Activated CD8-positive, alpha-beta memory T cell treated with anti-CD3 and anti-CD28 coated beads for 1 hour (primary cell): ENCODE data around the gene PACS1.
"Not testable (repeated sequence)": the region's sequence is repeated elsewhere in the genome, so short reads cannot be mapped to it uniquely, and the experiment has no call there.

Source experiments
- DNase-seq, 2 donors: peaks; one replicate each; pipeline ENCODE4 v3.0.0-alpha.2; 2020; ENCODE audit warnings: low read depth in 1 of 2; ENCODE audit errors: extremely low read depth in 1 of 2

Gene PACS1

GRCh38 chr11:66242095-66242765, 172.2 kb downstream of the PACS1 start:
- DNase-seq, result no peak

DNA sequence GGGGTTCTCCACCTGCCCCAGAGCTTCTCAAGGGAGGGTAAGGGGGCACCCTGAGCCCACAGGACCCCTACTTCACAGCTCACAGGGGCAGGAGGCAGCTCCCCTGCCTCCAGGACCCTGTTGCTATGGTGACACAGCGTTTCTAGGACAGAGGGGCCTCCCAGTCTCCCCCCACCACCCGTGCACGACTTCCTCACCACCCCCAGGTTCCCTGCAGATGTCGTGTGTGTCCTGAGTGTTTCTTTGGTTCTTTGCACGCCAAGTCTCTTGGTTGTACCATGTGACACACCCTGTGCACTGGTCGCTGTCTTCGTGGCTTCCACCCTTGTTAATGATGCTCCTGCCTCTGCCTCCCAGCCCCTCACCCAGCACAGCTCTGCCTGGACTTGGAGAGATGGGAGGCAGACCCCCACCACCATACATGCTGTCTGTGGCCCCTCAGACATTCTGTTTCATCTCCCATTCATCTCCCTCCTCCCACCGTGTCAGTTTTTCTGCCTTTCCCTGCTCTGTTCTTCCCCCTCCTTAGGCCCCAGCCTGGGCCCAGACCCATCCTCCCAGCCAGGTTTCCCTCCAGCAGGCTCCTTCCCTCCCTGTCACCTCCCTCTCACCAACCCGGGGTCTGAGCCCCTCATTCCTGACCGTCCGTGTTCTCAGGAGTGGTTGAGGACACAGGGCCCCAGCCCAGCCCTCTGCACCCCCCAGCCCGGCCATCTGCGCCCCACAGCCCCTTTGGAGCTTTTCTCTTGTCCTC, 173.9 kb downstream of the PACS1 start:
- DNase-seq, result no peak

DNA sequence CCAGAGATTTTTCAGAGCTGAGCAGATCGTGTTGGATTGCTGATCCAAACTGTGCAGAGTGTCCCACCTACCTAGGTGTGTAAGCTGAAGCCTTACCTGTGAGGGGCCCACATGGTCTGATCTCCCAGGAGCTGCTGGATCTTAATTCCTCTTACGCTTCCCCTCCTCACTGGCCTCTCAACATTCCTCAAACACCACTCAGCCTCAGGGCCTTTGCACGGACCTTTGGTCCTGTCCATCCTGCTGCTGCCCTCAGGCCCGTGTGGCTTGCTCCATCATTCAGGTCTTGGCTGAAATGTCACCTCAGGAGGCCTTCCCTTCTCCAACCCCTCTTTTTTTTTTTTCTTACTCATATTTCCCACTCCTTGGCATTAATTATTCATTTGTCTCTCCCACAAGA, 177.2 kb downstream of the PACS1 start:
- DNase-seq, result no peak

DNA sequence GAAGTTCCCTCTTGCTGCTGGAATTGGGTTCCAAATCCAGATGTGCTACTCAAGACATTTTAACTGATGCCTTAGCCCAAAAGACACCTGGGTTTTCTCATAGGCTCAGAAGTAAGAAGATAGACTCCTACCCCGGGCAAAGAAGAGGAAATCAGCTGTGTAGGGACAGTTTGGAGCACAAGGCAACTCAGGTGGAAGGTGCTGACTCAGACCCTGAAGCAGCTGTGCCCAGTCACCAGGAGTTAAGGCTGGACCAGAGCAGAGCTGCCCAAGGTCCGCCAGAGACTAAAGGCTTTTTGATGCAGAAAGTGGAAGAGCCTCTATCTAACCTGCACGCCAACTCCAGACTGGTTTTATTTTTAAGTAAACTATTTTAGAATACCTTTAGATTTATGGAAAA, 177.7 kb downstream of the PACS1 start:
- no peak for DNase-seq

- DNase-seq, result no peak
These were observed 178.8 kb downstream of the PACS1 start for GRCh38 chr11:66248903-66249302.

- DNase-seq, result no peak
These were observed 181.7 kb downstream of the PACS1 start for GRCh38 chr11:66251809-66252208.

DNA sequence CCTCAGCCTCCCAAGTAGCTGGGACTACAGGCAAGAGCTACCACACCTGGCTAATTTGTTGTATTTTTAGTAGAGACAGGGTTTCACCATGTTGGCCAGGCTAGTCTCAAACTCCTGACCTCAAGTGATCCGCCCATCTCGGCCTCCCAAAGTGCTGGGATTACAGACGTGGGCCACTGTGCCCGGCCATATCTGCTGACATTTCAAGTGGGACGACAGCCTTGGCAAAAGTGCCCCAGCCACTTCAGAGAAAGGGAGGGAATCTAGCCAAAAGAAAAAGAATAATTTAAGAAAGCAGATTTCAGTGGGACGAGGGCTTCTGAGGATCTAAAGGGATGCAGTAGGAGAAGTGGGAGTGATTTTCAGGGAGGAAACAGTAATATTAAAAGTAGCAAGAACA, 183.0 kb downstream of the PACS1 start:
- DNase-seq, result not testable (repeated sequence)

- no peak for DNase-seq
These were observed 188.4 kb downstream of the PACS1 start for GRCh38 chr11:66258473-66258893.

GRCh38 chr11:66259225-66259624, 189.2 kb downstream of the PACS1 start:
- DNase-seq, result no peak

DNA sequence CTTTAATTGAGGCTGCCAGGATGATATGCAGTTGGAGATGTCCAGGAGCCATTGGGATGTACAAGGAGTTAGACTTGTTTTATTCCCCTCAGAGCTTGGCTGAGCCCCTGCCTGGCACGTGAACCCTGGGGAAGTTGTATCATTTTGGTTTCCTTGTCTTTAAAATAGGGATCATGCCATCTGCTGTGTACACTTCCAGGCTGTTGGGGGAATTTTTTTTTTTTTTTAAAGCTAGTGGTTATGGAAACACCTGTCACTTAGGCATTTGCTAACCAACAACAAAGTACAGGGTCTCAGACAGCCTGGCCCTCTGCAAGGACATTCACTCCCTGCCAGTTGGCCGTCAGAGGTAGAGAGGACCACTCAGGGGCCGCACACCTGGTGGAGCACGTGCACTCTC, 189.9 kb downstream of the PACS1 start:
- no peak for DNase-seq

GRCh38 chr11:66261578-66261977, 191.5 kb downstream of the PACS1 start:
- no peak for DNase-seq

- DNase-seq, result no peak
These were observed 192.1 kb downstream of the PACS1 start for GRCh38 chr11:66262191-66262590.

DNA sequence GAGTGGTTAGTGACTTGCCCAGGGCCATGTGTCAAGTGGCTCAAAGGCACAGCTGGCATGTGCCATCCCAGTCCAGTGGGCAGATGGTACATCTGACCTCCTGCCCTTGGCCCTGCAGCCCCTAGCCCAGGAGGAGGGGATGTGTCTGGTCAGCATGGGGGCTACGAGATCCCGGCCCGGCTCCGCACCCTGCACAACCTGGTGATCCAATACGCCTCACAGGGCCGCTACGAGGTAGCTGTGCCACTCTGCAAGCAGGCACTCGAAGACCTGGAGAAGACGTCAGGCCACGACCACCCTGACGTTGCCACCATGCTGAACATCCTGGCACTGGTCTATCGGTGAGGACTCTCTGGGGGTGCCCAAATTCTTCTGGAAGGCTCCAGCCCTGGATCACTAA, 192.6 kb downstream of the PACS1 start:
- DNase-seq, result no peak

- DNase-seq, result no peak
These were observed 193.2 kb downstream of the PACS1 start for GRCh38 chr11:66263231-66263630.

DNA sequence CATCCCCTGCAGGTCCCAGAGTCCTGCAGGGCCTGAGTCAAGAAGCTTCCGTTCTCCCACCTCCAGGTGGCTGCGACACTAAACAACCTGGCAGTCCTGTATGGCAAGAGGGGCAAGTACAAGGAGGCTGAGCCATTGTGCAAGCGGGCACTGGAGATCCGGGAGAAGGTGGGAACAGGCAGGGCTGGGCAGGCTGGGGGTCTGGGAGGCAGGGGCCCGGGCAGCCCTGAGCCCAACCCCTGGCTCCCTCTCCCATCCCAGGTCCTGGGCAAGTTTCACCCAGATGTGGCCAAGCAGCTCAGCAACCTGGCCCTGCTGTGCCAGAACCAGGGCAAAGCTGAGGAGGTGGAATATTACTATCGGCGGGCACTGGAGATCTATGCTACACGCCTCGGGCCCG, 193.7 kb downstream of the PACS1 start:
- no peak for DNase-seq

DNA sequence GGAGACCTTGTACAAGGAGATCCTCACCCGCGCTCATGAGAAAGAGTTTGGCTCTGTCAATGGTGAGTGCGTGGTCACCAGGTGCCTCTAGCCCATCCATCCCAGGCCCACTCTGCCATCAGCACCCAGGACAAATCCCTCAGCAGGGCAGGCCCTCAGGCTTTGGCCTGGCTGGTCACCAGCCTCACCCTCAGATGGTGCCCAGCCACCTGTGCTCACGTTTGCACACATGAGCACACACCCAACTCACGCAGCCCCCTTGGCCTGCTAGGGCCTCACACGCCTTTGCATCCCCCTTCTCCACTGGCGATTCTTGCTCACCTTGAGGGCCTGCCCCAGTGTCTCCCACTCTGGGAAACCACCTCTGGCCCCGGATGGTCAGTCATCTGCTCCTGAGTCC, 194.3 kb downstream of the PACS1 start:
- no peak for DNase-seq

DNA sequence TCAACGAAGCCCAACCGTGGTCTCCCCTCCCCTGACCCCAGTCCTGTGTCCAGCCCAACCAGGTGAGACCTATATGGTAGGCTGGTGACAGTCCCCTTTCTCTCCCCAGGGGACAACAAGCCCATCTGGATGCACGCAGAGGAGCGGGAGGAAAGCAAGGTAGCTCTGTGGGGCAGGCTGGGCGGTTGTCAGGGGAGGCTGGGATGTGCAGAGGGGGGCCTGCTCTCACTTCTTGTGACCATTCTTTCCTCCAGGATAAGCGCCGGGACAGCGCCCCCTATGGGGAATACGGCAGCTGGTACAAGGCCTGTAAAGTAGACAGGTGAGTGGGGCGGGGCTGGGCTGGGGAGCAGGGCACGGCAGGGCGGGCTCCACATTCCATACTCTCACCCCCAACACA, 194.8 kb downstream of the PACS1 start:
- DNase-seq, result no peak

- no peak for DNase-seq
These were observed 195.7 kb downstream of the PACS1 start for GRCh38 chr11:66265531-66266377.

DNA sequence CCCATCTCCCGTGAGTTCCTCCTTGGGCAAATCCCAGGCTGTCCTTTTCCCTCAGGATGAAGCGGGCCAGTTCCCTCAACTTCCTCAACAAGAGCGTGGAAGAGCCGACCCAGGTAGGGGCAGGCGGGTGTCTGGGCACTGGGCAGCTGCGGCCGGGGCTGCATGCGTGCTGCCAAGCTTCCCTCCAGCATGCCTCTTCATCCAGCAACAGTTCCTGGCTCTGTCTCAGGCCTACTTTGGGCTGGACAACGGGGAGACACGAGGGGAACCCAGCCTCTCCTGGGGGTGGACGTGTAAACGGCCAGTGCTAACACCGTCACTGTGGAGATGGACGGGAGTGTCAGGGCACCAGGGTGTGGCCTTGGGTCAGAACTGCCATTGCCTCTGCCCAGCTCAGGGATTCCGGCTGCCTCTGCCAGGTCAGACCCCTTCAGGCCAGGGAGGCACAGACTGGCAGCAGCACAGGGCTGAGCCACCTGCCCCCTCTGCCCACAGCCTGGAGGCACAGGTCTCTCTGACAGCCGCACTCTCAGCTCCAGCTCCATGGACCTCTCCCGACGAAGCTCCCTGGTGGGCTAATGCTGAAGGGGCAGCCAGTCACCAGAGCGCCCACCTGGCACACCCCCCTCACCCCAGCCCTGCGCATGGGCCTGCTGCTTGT, 196.4 kb downstream of the PACS1 start:
- no peak for DNase-seq

DNA sequence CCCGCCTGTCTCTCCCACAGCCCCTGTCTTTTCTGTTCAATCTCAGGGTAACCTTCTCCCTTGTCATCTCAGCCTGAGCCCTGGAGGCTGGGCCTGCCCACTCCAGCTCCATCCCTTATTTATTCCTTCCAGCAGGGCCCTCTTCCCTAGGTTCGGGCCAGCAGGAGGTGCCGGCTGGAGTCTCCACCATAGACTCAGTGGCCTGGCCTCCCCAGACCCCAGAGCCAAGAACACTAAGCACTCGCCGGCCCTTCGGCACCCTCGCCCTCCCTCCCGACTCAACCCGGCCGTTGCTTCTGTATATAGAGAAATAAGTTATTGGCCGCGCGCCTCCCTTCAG, 196.9 kb downstream of the PACS1 start:
- no peak for DNase-seq
